HEK293 (cell line): ENCODE measurements around the gene ARHGAP28.

Experiments
- KLF10 ChIP-seq: fragments of 450-650 bp; IDR thresholded peaks from 2 replicates; pipeline ENCODE4 v1.5.1; 2018; ENCODE audit warnings: missing biosample characterization, mild to moderate bottlenecking, missing genetic modification characterization
- YY1 ChIP-seq: fragments of 450-650 bp; formaldehyde crosslinking; IDR thresholded peaks from 2 replicates; pipeline ENCODE4 v1.5.1; 2018; ENCODE audit warnings: missing biosample characterization, missing genetic modification characterization
- ZBTB7A ChIP-seq: fragments of 450-650 bp; formaldehyde crosslinking; IDR thresholded peaks from 2 replicates; pipeline ENCODE4 v1.5.1; 2016; ENCODE audit warnings: low read depth, missing biosample characterization, missing genetic modification characterization
- ZNF114 ChIP-seq: fragments of 450-650 bp; formaldehyde crosslinking; IDR thresholded peaks from 2 replicates; pipeline ENCODE4 v1.5.0; 2017; ENCODE audit warnings: missing biosample characterization, missing genetic modification characterization
- ZNF175 ChIP-seq: fragments of 450-650 bp; formaldehyde crosslinking; IDR thresholded peaks from 2 replicates; pipeline ENCODE4 v1.5.1; 2016; ENCODE audit warnings: missing biosample characterization, missing genetic modification characterization
- ZNF248 ChIP-seq: fragments of 450-650 bp; formaldehyde crosslinking; IDR thresholded peaks from 2 replicates; pipeline ENCODE4 v1.5.1; 2017; ENCODE audit warnings: missing biosample characterization, missing genetic modification characterization
- ZNF510 ChIP-seq: fragments of 450-650 bp; formaldehyde crosslinking; IDR thresholded peaks from 2 replicates; pipeline ENCODE4 v1.5.1; 2018; ENCODE audit warnings: mild to moderate bottlenecking, missing genetic modification characterization, missing biosample characterization; ENCODE audit not compliant: insufficient replicate concordance
- ZNF658 ChIP-seq: fragments of 450-650 bp; formaldehyde crosslinking; IDR thresholded peaks from 2 replicates; pipeline ENCODE4; 2016; ENCODE audit warnings: missing biosample characterization, missing genetic modification characterization
- ZXDB ChIP-seq: fragments of 450-650 bp; formaldehyde crosslinking; IDR thresholded peaks from 2 replicates; pipeline ENCODE4 v1.5.1; 2016; ENCODE audit warnings: missing biosample characterization, missing genetic modification characterization
- TF ChIP-seq, protein P1 (sequence below): fragments of 450-650 bp; formaldehyde crosslinking; IDR thresholded peaks from 2 replicates; pipeline ENCODE4 v1.5.1; 2016; ENCODE audit warnings: missing biosample characterization, missing genetic modification characterization
- TF ChIP-seq, protein P2 (sequence below): fragments of 450-650 bp; formaldehyde crosslinking; IDR thresholded peaks from 2 replicates; pipeline ENCODE4 v1.5.1; 2016; ENCODE audit warnings: missing biosample characterization, missing genetic modification characterization
- TF ChIP-seq, protein P3 (sequence below): fragments of 450-650 bp; formaldehyde crosslinking; IDR thresholded peaks from 2 replicates; pipeline ENCODE4 v1.5.1; 2016; ENCODE audit warnings: missing biosample characterization, missing genetic modification characterization, borderline replicate concordance
- TF ChIP-seq, protein P4 (sequence below): fragments of 450-650 bp; formaldehyde crosslinking; IDR thresholded peaks from 2 replicates; pipeline ENCODE4 v1.5.1; 2016; ENCODE audit warnings: missing biosample characterization, missing genetic modification characterization

DNA sequence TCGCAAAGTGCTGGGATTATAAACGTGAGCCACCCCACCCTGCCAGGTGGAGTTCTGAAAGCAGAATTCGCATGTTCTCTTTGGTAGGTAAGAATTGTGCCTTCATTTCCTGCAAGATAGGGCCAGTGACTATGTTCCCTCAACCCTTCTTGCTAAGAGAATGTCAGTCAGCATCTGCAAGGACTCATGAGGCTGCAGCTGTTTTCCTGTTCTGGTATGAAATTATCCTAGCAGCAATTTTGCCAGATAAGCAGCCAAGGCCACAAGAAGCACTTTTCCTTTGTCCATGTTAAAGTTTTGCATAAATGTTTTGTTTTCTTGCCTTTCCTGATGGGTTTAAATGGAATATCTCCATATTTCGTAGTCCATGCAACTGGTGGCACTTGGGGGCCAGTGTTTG, 6.8 kb upstream of the ARHGAP28 start:
- no peak for TF ChIP-seq ZNF510 (tag by site-specific recombination)
- TF ChIP-seq, protein P1, sequence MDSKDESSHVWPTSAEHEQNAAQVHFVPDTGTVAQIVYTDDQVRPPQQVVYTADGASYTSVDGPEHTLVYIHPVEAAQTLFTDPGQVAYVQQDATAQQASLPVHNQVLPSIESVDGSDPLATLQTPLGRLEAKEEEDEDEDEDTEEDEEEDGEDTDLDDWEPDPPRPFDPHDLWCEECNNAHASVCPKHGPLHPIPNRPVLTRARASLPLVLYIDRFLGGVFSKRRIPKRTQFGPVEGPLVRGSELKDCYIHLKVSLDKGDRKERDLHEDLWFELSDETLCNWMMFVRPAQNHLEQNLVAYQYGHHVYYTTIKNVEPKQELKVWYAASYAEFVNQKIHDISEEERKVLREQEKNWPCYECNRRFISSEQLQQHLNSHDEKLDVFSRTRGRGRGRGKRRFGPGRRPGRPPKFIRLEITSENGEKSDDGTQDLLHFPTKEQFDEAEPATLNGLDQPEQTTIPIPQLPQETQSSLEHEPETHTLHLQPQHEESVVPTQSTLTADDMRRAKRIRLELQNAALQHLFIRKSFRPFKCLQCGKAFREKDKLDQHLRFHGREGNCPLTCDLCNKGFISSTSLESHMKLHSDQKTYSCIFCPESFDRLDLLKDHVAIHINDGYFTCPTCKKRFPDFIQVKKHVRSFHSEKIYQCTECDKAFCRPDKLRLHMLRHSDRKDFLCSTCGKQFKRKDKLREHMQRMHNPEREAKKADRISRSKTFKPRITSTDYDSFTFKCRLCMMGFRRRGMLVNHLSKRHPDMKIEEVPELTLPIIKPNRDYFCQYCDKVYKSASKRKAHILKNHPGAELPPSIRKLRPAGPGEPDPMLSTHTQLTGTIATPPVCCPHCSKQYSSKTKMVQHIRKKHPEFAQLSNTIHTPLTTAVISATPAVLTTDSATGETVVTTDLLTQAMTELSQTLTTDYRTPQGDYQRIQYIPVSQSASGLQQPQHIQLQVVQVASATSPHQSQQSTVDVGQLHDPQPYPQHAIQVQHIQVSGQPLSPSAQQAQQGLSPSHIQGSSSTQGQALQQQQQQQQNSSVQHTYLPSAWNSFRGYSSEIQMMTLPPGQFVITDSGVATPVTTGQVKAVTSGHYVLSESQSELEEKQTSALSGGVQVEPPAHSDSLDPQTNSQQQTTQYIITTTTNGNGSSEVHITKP (tag by site-specific recombination) = no peak
- no peak for TF ChIP-seq ZNF658 (tag by site-specific recombination)
- TF ChIP-seq, protein P2, sequence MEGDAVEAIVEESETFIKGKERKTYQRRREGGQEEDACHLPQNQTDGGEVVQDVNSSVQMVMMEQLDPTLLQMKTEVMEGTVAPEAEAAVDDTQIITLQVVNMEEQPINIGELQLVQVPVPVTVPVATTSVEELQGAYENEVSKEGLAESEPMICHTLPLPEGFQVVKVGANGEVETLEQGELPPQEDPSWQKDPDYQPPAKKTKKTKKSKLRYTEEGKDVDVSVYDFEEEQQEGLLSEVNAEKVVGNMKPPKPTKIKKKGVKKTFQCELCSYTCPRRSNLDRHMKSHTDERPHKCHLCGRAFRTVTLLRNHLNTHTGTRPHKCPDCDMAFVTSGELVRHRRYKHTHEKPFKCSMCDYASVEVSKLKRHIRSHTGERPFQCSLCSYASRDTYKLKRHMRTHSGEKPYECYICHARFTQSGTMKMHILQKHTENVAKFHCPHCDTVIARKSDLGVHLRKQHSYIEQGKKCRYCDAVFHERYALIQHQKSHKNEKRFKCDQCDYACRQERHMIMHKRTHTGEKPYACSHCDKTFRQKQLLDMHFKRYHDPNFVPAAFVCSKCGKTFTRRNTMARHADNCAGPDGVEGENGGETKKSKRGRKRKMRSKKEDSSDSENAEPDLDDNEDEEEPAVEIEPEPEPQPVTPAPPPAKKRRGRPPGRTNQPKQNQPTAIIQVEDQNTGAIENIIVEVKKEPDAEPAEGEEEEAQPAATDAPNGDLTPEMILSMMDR (tag by site-specific recombination) = no peak
- no peak for TF ChIP-seq YY1
- no peak for TF ChIP-seq ZNF248 (tag by site-specific recombination)
- TF ChIP-seq ZBTB7A (tag by site-specific recombination) = no peak
- TF ChIP-seq KLF10 = no peak
- TF ChIP-seq, protein P3, sequence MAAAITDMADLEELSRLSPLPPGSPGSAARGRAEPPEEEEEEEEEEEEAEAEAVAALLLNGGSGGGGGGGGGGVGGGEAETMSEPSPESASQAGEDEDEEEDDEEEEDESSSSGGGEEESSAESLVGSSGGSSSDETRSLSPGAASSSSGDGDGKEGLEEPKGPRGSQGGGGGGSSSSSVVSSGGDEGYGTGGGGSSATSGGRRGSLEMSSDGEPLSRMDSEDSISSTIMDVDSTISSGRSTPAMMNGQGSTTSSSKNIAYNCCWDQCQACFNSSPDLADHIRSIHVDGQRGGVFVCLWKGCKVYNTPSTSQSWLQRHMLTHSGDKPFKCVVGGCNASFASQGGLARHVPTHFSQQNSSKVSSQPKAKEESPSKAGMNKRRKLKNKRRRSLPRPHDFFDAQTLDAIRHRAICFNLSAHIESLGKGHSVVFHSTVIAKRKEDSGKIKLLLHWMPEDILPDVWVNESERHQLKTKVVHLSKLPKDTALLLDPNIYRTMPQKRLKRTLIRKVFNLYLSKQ (tag by site-specific recombination) = no peak
- no peak for TF ChIP-seq ZNF175 (tag by site-specific recombination)
- no peak for TF ChIP-seq ZNF114
- TF ChIP-seq, protein P4, sequence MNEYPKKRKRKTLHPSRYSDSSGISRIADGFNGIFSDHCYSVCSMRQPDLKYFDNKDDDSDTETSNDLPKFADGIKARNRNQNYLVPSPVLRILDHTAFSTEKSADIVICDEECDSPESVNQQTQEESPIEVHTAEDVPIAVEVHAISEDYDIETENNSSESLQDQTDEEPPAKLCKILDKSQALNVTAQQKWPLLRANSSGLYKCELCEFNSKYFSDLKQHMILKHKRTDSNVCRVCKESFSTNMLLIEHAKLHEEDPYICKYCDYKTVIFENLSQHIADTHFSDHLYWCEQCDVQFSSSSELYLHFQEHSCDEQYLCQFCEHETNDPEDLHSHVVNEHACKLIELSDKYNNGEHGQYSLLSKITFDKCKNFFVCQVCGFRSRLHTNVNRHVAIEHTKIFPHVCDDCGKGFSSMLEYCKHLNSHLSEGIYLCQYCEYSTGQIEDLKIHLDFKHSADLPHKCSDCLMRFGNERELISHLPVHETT (tag by site-specific recombination) = no peak
- TF ChIP-seq ZXDB (tag by site-specific recombination) = no peak
